CD4-positive, CD25-positive, alpha-beta regulatory T cell (primary cell): Measurements from ENCODE around the gene ZNF341. TPM values are rescaled to one million over a fixed set of nuclear protein-coding genes. Genes with fewer than 3 reads are reported as not detected.

Experiments used
- ATAC-seq, 2 donors: fragments of 150-1000 bp; cut with Tn5 transposase; one replicate each; pipeline ENCODE4 v1.10.0; 2021; ENCODE audit warnings: low read depth in 2 of 2, moderate number of reproducible peaks in 2 of 2, moderate library complexity in 1 of 2
- DNase-seq, 3 donors: peaks; one replicate each; pipeline versions ENCODE4 v3.0.0 to v3.0.0-alpha.2; 2012 to 2022; ENCODE audit warnings: mixed read lengths in 1 of 3
- H3K27ac ChIP-seq: one replicate; pipeline ENCODE4 v1.7.0; 2013; ENCODE audit warnings: mild to moderate bottlenecking, low read length; ENCODE audit not compliant: insufficient read depth, poor library complexity, severe bottlenecking
- H3K27me3 ChIP-seq: one replicate; pipeline ENCODE4 v1.7.0; 2013; ENCODE audit warnings: low read length; ENCODE audit not compliant: control insufficient read depth, insufficient read depth
- H3K36me3 ChIP-seq: one replicate; pipeline ENCODE4 v1.7.0; 2013; ENCODE audit warnings: mild to moderate bottlenecking, low read length, moderate library complexity; ENCODE audit not compliant: control insufficient read depth, insufficient read depth
- H3K4me1 ChIP-seq: 2 replicates; pipeline ENCODE4 v1.7.0; 2013; ENCODE audit warnings: mild to moderate bottlenecking, low read length; ENCODE audit not compliant: insufficient read depth, control insufficient read depth, poor library complexity, severe bottlenecking
- H3K4me3 ChIP-seq: one replicate; pipeline ENCODE4 v1.7.0; 2013; ENCODE audit warnings: low read depth, mild to moderate bottlenecking, low read length, moderate library complexity
- H3K9me3 ChIP-seq, 2 experiments: 1 replicate in 1 of 2; 2 replicates in 1 of 2; pipeline ENCODE4 v1.7.0; 2013; ENCODE audit warnings: low read length in 2 of 2, mild to moderate bottlenecking in 1 of 2, moderate library complexity in 1 of 2; ENCODE audit not compliant: control insufficient read depth in 2 of 2
- H3K27ac Mint-ChIP-seq, 3 donors: one replicate each; pipeline ENCODE4 v1.8.0; 2020 to 2022; ENCODE audit warnings: mild to moderate bottlenecking in 3 of 3, mixed read lengths in 3 of 3, moderate library complexity in 2 of 3
- H3K27me3 Mint-ChIP-seq: one replicate; pipeline ENCODE4 v1.8.0; 2022; ENCODE audit warnings: mild to moderate bottlenecking, mixed read lengths
- H3K36me3 Mint-ChIP-seq: one replicate; pipeline ENCODE4 v1.8.0; 2020; ENCODE audit warnings: mixed read lengths
- H3K4me1 Mint-ChIP-seq, 4 donors: one replicate each; pipeline ENCODE4 v1.8.0; 2020 to 2022; ENCODE audit warnings: mixed read lengths in 4 of 4, mild to moderate bottlenecking in 1 of 4
- H3K4me3 Mint-ChIP-seq, 4 donors: one replicate each; pipeline ENCODE4 v1.8.0; 2020 to 2022; ENCODE audit warnings: mild to moderate bottlenecking in 4 of 4, mixed read lengths in 4 of 4, moderate library complexity in 3 of 4
- H3K9me3 Mint-ChIP-seq, 7 donors: one replicate each; pipeline ENCODE4 v1.8.0; 2020 to 2022; ENCODE audit warnings: mixed read lengths in 7 of 7, mild to moderate bottlenecking in 3 of 7, moderate library complexity in 2 of 7
- polyA plus RNA-seq, 4 donors: library from polyadenylated mRNA; unstranded; fragments of 300-500 nt; fragmentation: Illumina TruSeq; gene quantifications; one replicate each; pipeline ENCODE4 v1.2.3, GENCODE V29; 2021
- total RNA-seq: library from RNA; stranded (reverse); gene quantifications from one replicate; pipeline ENCODE4 v1.2.3, GENCODE V29; 2022

Gene ZNF341
- total and polyA plus RNA-seq, 5 donors from 2014 or later: 0.89 to 4.6 (median 1.3) TPM

GRCh38 chr20:33687993-33688937, 43.5 kb upstream of the ZNF341 start:
- DNase-seq (no peak), ATAC-seq (no peak)
- H3K9me3 ChIP-seq: no peaks in the 10 kb centered on the region
- no peaks in the 10 kb centered on the region for H3K36me3 ChIP-seq
- H3K27me3 ChIP-seq: no peaks in the 10 kb centered on the region
- peak overlapping the region in 1 of 4 donors; percentile 41 for H3K4me3 Mint-ChIP-seq
- peak overlapping the region; percentile 45 to 78 (median 55) for H3K27ac Mint-ChIP-seq
- no peak overlapping the region for H3K27ac ChIP-seq
- H3K4me1 Mint-ChIP-seq: peaks cover 0 to 39% (median 22%) of the 10 kb centered on the region in 4 donors
- no peak overlapping the region for H3K4me3 ChIP-seq
- no peaks in the 10 kb centered on the region for H3K9me3 Mint-ChIP-seq
- no peaks in the 10 kb centered on the region for H3K27me3 Mint-ChIP-seq
- H3K36me3 Mint-ChIP-seq: no peaks in the 10 kb centered on the region
- H3K4me1 ChIP-seq: peaks cover 18% of the 10 kb centered on the region

GRCh38 chr20:33688938-33689424, 42.8 kb upstream of the ZNF341 start:
- Histone ChIP-seq H3K36me3 (no peaks in the 10 kb centered on the region), H3K4me1 (peaks cover 18% of the 10 kb centered on the region), H3K27ac (no peak overlapping the region), H3K27me3 (no peaks in the 10 kb centered on the region), H3K4me3 (no peak overlapping the region), H3K9me3 (no peaks in the 10 kb centered on the region)
- no peak for ATAC-seq
- peaks cover 0 to 39% (median 22%) of the 10 kb centered on the region in 4 donors for H3K4me1 Mint-ChIP-seq
- H3K9me3 Mint-ChIP-seq: no peaks in the 10 kb centered on the region
- no peak for DNase-seq
- no peaks in the 10 kb centered on the region for H3K27me3 Mint-ChIP-seq
- peak overlapping the region; percentile 31 to 78 (median 66) for H3K27ac Mint-ChIP-seq
- H3K4me3 Mint-ChIP-seq: no peak overlapping the region
- no peaks in the 10 kb centered on the region for H3K36me3 Mint-ChIP-seq

GRCh38 chr20:33689493-33689892, 42.3 kb upstream of the ZNF341 start:
- H3K4me1 ChIP-seq: peaks cover 15% of the 10 kb centered on the region
- Mint-ChIP-seq H3K4me1 (peaks cover 0 to 36% (median 22%) of the 10 kb centered on the region in 4 donors), H3K27ac (peak overlapping the region in 2 of 3 donors; percentile 78 to 82), H3K27me3 (no peaks in the 10 kb centered on the region), H3K9me3 (no peaks in the 10 kb centered on the region), H3K36me3 (no peaks in the 10 kb centered on the region), H3K4me3 (no peak overlapping the region)
- peak overlapping the region; percentile 14 for H3K27ac ChIP-seq
- no peaks in the 10 kb centered on the region for H3K27me3 ChIP-seq
- DNase-seq (no peak), ATAC-seq (no peak)
- H3K4me3 ChIP-seq: no peak overlapping the region
- H3K9me3 ChIP-seq: no peaks in the 10 kb centered on the region
- H3K36me3 ChIP-seq: no peaks in the 10 kb centered on the region

GRCh38 chr20:33689973-33690372, 41.8 kb upstream of the ZNF341 start:
- peaks cover 13% of the 10 kb centered on the region for H3K4me1 ChIP-seq
- H3K9me3 Mint-ChIP-seq: no peaks in the 10 kb centered on the region
- H3K36me3 ChIP-seq: no peaks in the 10 kb centered on the region
- no peaks in the 10 kb centered on the region for H3K27me3 ChIP-seq
- DNase-seq: peak in 1 of 3 donors; percentile 74
- no peaks in the 10 kb centered on the region for H3K36me3 Mint-ChIP-seq
- peak overlapping the region in 2 of 4 donors; percentile 7 to 26 for H3K4me3 Mint-ChIP-seq
- ATAC-seq: peak; percentile 35 to 43
- peak overlapping the region; percentile 14 for H3K27ac ChIP-seq
- H3K4me3 ChIP-seq: no peak overlapping the region
- peak overlapping the region; percentile 73 to 82 (median 78) for H3K27ac Mint-ChIP-seq
- H3K4me1 Mint-ChIP-seq: peaks cover 0 to 31% (median 18%) of the 10 kb centered on the region in 4 donors
- no peaks in the 10 kb centered on the region for H3K9me3 ChIP-seq
- H3K27me3 Mint-ChIP-seq: no peaks in the 10 kb centered on the region

DNA sequence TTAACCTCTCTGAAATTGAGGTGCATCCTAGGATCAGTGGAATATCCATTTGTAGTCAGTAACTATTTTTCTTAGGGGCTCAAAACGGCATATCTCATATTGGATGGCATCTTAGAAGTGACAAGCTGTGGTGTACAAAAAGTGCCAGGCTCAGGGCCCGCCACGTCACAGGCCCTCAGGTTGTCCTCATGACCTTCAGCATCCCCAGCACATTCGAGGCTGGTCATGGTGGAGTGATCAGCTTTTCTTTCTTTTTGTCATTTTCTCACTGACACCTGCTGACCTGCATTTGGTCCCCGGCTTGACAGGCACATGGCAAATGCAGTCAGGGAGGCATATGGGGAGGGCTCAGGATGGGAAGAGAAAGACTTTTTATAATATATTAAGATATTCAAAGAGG, 38.5 kb upstream of the ZNF341 start:
- no peaks in the 10 kb centered on the region for H3K9me3 ChIP-seq
- Mint-ChIP-seq H3K27ac (no peak overlapping the region), H3K4me1 (peaks cover 0 to 18% (median 10%) of the 10 kb centered on the region in 4 donors), H3K36me3 (no peaks in the 10 kb centered on the region), H3K4me3 (no peak overlapping the region), H3K9me3 (no peaks in the 10 kb centered on the region), H3K27me3 (no peaks in the 10 kb centered on the region)
- no peak overlapping the region for H3K4me3 ChIP-seq
- H3K27ac ChIP-seq: no peak overlapping the region
- no peak for ATAC-seq
- DNase-seq: no peak
- no peaks in the 10 kb centered on the region for H3K27me3 ChIP-seq
- peaks cover 3% of the 10 kb centered on the region for H3K4me1 ChIP-seq
- H3K36me3 ChIP-seq: no peaks in the 10 kb centered on the region

GRCh38 chr20:33693741-33694638, 37.8 kb upstream of the ZNF341 start:
- DNase-seq: no peak
- H3K27me3 ChIP-seq: no peaks in the 10 kb centered on the region
- no peak for ATAC-seq
- Mint-ChIP-seq H3K4me1 (peaks cover 0 to 12% (median 9%) of the 10 kb centered on the region in 4 donors), H3K9me3 (no peaks in the 10 kb centered on the region), H3K36me3 (no peaks in the 10 kb centered on the region), H3K27me3 (no peaks in the 10 kb centered on the region), H3K4me3 (no peak overlapping the region), H3K27ac (no peak overlapping the region)
- peaks cover 3% of the 10 kb centered on the region for H3K4me1 ChIP-seq
- H3K27ac ChIP-seq: no peak overlapping the region
- no peaks in the 10 kb centered on the region for H3K36me3 ChIP-seq
- no peaks in the 10 kb centered on the region for H3K9me3 ChIP-seq
- no peak overlapping the region for H3K4me3 ChIP-seq

DNA sequence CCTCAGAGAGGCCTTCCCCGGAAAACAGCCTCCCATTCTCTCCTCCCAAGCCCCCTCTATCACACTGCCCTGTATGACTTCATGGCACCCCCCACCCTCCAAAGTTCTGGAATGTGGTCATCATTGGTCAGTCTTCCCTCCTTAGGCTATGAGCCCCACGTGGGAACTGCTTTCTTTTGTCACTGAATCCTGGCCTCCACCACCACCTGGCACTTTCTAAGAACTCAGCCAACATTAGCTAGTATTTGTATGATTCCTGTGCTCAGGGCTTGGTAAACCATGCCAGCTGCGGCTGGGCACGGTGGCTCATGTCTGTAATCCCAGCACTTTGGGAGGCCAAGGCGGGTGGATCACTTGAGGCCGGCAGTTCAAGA, 37.2 kb upstream of the ZNF341 start:
- H3K27ac Mint-ChIP-seq: peak overlapping the region in 1 of 3 donors; percentile 82

More for the DNA sequence above, 37.2 kb upstream of the ZNF341 start:
- Mint-ChIP-seq H3K4me1 (peaks cover 0 to 9% (median 6%) of the 10 kb centered on the region in 4 donors), H3K9me3 (no peaks in the 10 kb centered on the region), H3K4me3 (no peak overlapping the region), H3K36me3 (no peaks in the 10 kb centered on the region), H3K27me3 (no peaks in the 10 kb centered on the region)
- no peaks in the 10 kb centered on the region for H3K27me3 ChIP-seq
- DNase-seq (no peak), ATAC-seq (no peak)
- peaks cover 3% of the 10 kb centered on the region for H3K4me1 ChIP-seq
- H3K9me3 ChIP-seq: no peaks in the 10 kb centered on the region
- H3K27ac ChIP-seq: no peak overlapping the region
- H3K4me3 ChIP-seq: no peak overlapping the region
- no peaks in the 10 kb centered on the region for H3K36me3 ChIP-seq
